ENCODE data around the gene GRIN3B. TPM values are rescaled to one million over a fixed set of nuclear protein-coding genes. Genes with fewer than 3 reads are reported as not detected.

GRIN3B gene
- total and polyA plus RNA-seq, 10 of the 15 experiments (the other 5 are each of a cell fraction or from before 2014, with no cell fraction given): 0.15 TPM; not detected in 9

GRCh38 chr19:1050989-1051788, 51.0 kb downstream of the GRIN3B start:
- POLR2A ChIA-PET: no interaction called here
- TF ChIP-seq KDM1A (IDR thresholded peaks at IDR 0.05; ENCODE audit: borderline replicate concordance): no peak
- TF ChIP-seq ZNF687 (IDR thresholded peaks at IDR 0.05): no peak
- TF ChIP-seq POU2F2 (IDR thresholded peaks at IDR 0.05; ENCODE audit: borderline replicate concordance, low read depth, low read length): no peak
- TF ChIP-seq EP300 (IDR thresholded peaks at IDR 0.05; ENCODE audit: borderline replicate concordance in 1 of 2, control insufficient read depth in 1 of 2, low read depth in 2 of 2, low read length in 2 of 2): no peak
- TF ChIP-seq ZNF217 (IDR thresholded peaks at IDR 0.05): no peak
- TF ChIP-seq NR2C2 (IDR thresholded peaks at IDR 0.05; ENCODE audit: borderline replicate concordance, control insufficient read depth, insufficient read length, low read depth): no peak
- no peak for TF ChIP-seq HDGF (IDR thresholded peaks at IDR 0.05)
- no peak for TF ChIP-seq STAT1 (conservative IDR thresholded peaks at IDR 0.05)
- no peak for TF ChIP-seq NR2F1 (conservative IDR thresholded peaks at IDR 0.05)
- no peak for TF ChIP-seq GATAD2B (conservative IDR thresholded peaks at IDR 0.05; ENCODE audit: low read depth)
- no peak for TF ChIP-seq BACH1 (IDR thresholded peaks at IDR 0.05; ENCODE audit: borderline replicate concordance)
- no peak for TF ChIP-seq HDAC6 (IDR thresholded peaks at IDR 0.05; ENCODE audit: unreplicated experiment)
- TF ChIP-seq FOXM1 (IDR thresholded peaks at IDR 0.05; ENCODE audit: low read depth, low read length): no peak
- TF ChIP-seq IKZF1 (conservative IDR thresholded peaks at IDR 0.05): no peak
- intact Hi-C loops (cut with micrococcal nuclease; ENCODE audit: unreplicated experiment): no loop called here
- Histone ChIP-seq H3K27me3 (replicated peaks in 1 of 2; ENCODE audit: control insufficient read depth in 2 of 2, insufficient read depth in 2 of 2, low read length in 1 of 2) (no peaks in the 10 kb centered on the region), H3K79me2 (ENCODE audit: control insufficient read depth, insufficient read depth, low read length) (no peaks in the 10 kb centered on the region), H3K9ac (ENCODE audit: control insufficient read depth, insufficient read depth, low read length) (no peak overlapping the region), H3K9me3 (replicated peaks; ENCODE audit: control insufficient read depth, insufficient read depth, low read length) (no peaks in the 10 kb centered on the region), H3K4me2 (ENCODE audit: control insufficient read depth, insufficient read depth) (no peak overlapping the region), H3K4me1 (ENCODE audit: control insufficient read depth, insufficient read depth, low read length) (no peaks in the 10 kb centered on the region), H3K4me3 (no peak overlapping the region), H3K27ac (ENCODE audit: control insufficient read depth, insufficient read depth) (no peak overlapping the region), H2AFZ (ENCODE audit: control insufficient read depth, low read depth, low read length) (no peak overlapping the region), H3K36me3 (ENCODE audit: control insufficient read depth in 2 of 2, insufficient read depth in 2 of 2, low read length in 1 of 2) (peaks cover 0 to 1% of the 10 kb centered on the region in 2 experiments; a peak in 1 of 4 replicates), H4K20me1 (ENCODE audit: control insufficient read depth, insufficient read depth) (no peaks in the 10 kb centered on the region)
- BruUV-seq (replicated peaks): no TSS peak
- 92% methylated on average over 29 of the region's 31 CpGs for WGBS (ENCODE audit: insufficient coverage, insufficient replicate concordance, low lambda C conversion rate, missing lambda C conversion rate)
- SMC1A ChIA-PET (ENCODE audit: uncharacterized antibody, unreplicated experiment): no interaction called here
- CTCF ChIA-PET: no interaction called here
- no peak for FAIRE-seq
- RAD21 ChIA-PET (ENCODE audit: unreplicated experiment): no interaction called here
- in situ Hi-C loops (cut with MboI): no loop called here
- no peak for DNase-seq (ENCODE audit: low read depth, low spot score)
- no peak for ATAC-seq

Data from GM12878 (cell line).